Neuronal stem cell (in vitro differentiated cells): ENCODE measurements around the gene CCL20.

Experiments used
- DNase-seq: peaks from one replicate; pipeline ENCODE4 v3.0.0-alpha.2; 2013; ENCODE audit warnings: low spot score
- H2AFZ ChIP-seq: one replicate; pipeline ENCODE4 v1.6.1; 2013; ENCODE audit warnings: mild to moderate bottlenecking, low read length, inconsistent platforms
- H2AK5ac ChIP-seq: 2 replicates; pipeline ENCODE4 v1.6.1; 2013; ENCODE audit warnings: low read depth, mild to moderate bottlenecking, inconsistent platforms, low read length, moderate library complexity, mixed read lengths
- H2BK120ac ChIP-seq: 2 replicates; pipeline ENCODE4 v1.6.1; 2013; ENCODE audit warnings: low read depth, mild to moderate bottlenecking, inconsistent platforms, low read length, moderate library complexity, mixed read lengths
- H2BK12ac ChIP-seq: one replicate; pipeline ENCODE4 v1.6.1; 2013; ENCODE audit warnings: low read length, inconsistent platforms
- H2BK15ac ChIP-seq: 2 replicates; pipeline ENCODE4 v1.6.1; 2013; ENCODE audit warnings: mild to moderate bottlenecking, low read length, inconsistent platforms, mixed read lengths
- H2BK5ac ChIP-seq: one replicate; pipeline ENCODE4 v1.6.1; 2013; ENCODE audit warnings: inconsistent platforms, mild to moderate bottlenecking, low read length, moderate library complexity
- H3K14ac ChIP-seq: one replicate; pipeline ENCODE4 v1.6.1; 2013; ENCODE audit warnings: low read length, inconsistent platforms
- H3K18ac ChIP-seq: 2 replicates; pipeline ENCODE4 v1.6.1; 2013; ENCODE audit warnings: low read length, inconsistent platforms
- H3K23ac ChIP-seq: 2 replicates; pipeline ENCODE4 v1.6.1; 2013; ENCODE audit warnings: low read depth, mild to moderate bottlenecking, mixed read lengths, low read length, inconsistent platforms; ENCODE audit not compliant: poor library complexity
- H3K27ac ChIP-seq: replicated peaks from 3 replicates; pipeline ENCODE4 v1.5.1; 2013; ENCODE audit warnings: low read length, inconsistent platforms
- H3K27me3 ChIP-seq, 3 experiments: 2 replicates each; pipeline ENCODE4 v1.6.1; 2013; ENCODE audit warnings: low read length in 3 of 3, mild to moderate bottlenecking in 2 of 3, inconsistent platforms in 1 of 3, low read depth in 1 of 3, mixed read lengths in 1 of 3, moderate library complexity in 1 of 3; ENCODE audit not compliant: control insufficient read depth in 3 of 3, insufficient read depth in 3 of 3
- H3K36me3 ChIP-seq, 2 donors: replicated peaks in 1 of 2; 2 replicates each; pipeline ENCODE4 v1.6.1; 2013; ENCODE audit warnings: low read length in 2 of 2; ENCODE audit not compliant: control insufficient read depth in 2 of 2, insufficient read depth in 2 of 2
- H3K4ac ChIP-seq: 2 replicates; pipeline ENCODE4 v1.6.1; 2013; ENCODE audit warnings: inconsistent platforms, mild to moderate bottlenecking, low read length, moderate library complexity
- H3K4me1 ChIP-seq, 2 donors: 1 replicate in 1 of 2; 2 replicates in 1 of 2; pipeline ENCODE4 v1.6.1; 2013; ENCODE audit warnings: low read length in 2 of 2, low read depth in 1 of 2; ENCODE audit not compliant: control insufficient read depth in 2 of 2, insufficient read depth in 1 of 2
- H3K4me2 ChIP-seq: one replicate; pipeline ENCODE4 v1.6.1; 2013; ENCODE audit warnings: mild to moderate bottlenecking, low read length, inconsistent platforms; ENCODE audit not compliant: insufficient read depth, poor library complexity, severe bottlenecking
- H3K4me3 ChIP-seq, 2 donors: 2 replicates each; pipeline ENCODE4 v1.5.1; 2013; ENCODE audit warnings: low read length in 2 of 2, mild to moderate bottlenecking in 2 of 2, inconsistent platforms in 1 of 2, moderate library complexity in 1 of 2
- H3K79me1 ChIP-seq: one replicate; pipeline ENCODE4 v1.6.1; 2013; ENCODE audit warnings: low read depth, mild to moderate bottlenecking, inconsistent platforms, low read length, moderate library complexity
- H3K9ac ChIP-seq: one replicate; pipeline ENCODE4 v1.6.1; 2013; ENCODE audit warnings: mild to moderate bottlenecking, low read depth, low read length, inconsistent platforms; ENCODE audit not compliant: poor library complexity
- H3K9me3 ChIP-seq, 2 donors: replicated peaks in 1 of 2; 2 replicates each; pipeline versions ENCODE3 to v1.6.1; 2013; ENCODE audit warnings: low read length in 2 of 2, mild to moderate bottlenecking in 2 of 2, inconsistent platforms in 1 of 2, low read depth in 1 of 2, mixed read lengths in 1 of 2, moderate library complexity in 1 of 2; ENCODE audit not compliant: control insufficient read depth in 2 of 2, insufficient read depth in 1 of 2
- H4K8ac ChIP-seq: one replicate; pipeline ENCODE4 v1.6.1; 2013; ENCODE audit warnings: low read depth, mild to moderate bottlenecking, inconsistent platforms, low read length, moderate library complexity
- H4K91ac ChIP-seq: one replicate; pipeline ENCODE4 v1.6.1; 2013; ENCODE audit warnings: low read length, low read depth, mild to moderate bottlenecking, inconsistent platforms; ENCODE audit not compliant: poor library complexity
- WGBS, 2 donors: extraction: QIAGEN DNeasy Blood & Tissue Kit; methylation state at CpG; one replicate each; pipeline ENCODE4 v1.1.7; 2013; ENCODE audit warnings: missing lambda C conversion rate in 2 of 2, mixed read lengths in 1 of 2; ENCODE audit not compliant: insufficient read length in 2 of 2, insufficient replicate concordance in 1 of 2; ENCODE audit errors: extremely low coverage in 2 of 2; 5-methylcytosine and 5-hydroxymethylcytosine counted together

CCL20 gene

DNA sequence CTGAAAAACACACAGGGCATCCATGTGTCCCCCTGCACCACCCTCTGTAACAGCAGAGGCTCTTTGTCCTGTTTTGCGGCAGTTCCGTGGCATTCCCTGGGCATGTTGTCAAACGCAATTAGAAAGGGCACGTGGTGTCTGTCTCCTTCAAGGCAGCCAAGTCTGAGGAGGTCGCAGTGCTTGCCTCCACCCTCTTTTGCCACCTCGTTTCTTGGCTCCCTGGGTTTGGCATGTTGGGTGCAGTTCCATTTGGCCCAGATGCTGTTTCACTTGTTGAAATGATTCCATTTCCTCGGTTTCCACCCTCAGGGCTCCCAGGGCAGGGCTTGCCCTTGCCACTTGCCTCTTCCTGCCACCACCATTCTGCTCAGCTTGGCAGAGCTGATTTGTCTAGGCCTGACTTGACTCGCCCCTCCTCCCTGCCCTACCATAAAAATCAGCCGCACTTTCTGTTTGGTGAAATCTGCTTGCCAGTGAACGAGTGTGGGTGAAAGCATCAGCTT, 12.4 kb downstream of the CCL20 start:
- H2BK15ac ChIP-seq = no peak overlapping the region
- DNase-seq = no peak

DNA sequence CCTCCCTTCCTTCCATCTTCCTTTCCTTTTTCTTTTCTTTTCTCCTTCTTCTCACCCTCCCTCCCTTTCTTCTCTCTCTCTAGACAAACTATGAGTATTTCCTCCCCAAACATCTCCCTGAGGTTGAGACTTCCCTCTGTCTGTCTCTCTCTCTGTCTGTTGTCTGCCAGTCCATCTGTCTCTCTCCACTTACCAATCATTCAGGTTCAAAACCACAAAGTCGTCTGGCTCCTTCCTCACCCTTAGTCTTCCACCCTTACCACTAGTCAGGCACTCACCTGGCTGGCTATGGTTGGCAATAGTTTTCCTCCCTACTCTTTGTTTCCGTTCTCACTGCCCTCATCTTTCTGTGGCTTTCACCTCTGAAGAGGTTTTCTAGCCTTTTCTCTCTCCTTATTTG, 12.9 kb downstream of the CCL20 start:
- no peak overlapping the region for H4K91ac ChIP-seq
- H3K14ac ChIP-seq = no peak overlapping the region
- WGBS, 2 donors = no CpG with 5 or more reads among the region's 2 CpGs
- no peaks in the 10 kb centered on the region for H3K79me1 ChIP-seq
- H3K27ac ChIP-seq = no peak overlapping the region
- no peak overlapping the region for H2BK15ac ChIP-seq
- H3K4ac ChIP-seq = no peak overlapping the region
- H3K9ac ChIP-seq = no peak overlapping the region
- no peaks in the 10 kb centered on the region for H3K4me1 ChIP-seq
- H3K9me3 ChIP-seq = no peaks in the 10 kb centered on the region
- H3K18ac ChIP-seq = no peak overlapping the region
- H2AFZ ChIP-seq = no peak overlapping the region
- H2BK120ac ChIP-seq = no peak overlapping the region
- H3K36me3 ChIP-seq = no peaks in the 10 kb centered on the region
- H4K8ac ChIP-seq = no peak overlapping the region
- H2AK5ac ChIP-seq = no peak overlapping the region
- no peak for DNase-seq
- H3K4me2 ChIP-seq = no peak overlapping the region
- no peak overlapping the region for H2BK12ac ChIP-seq
- H3K23ac ChIP-seq = no peak overlapping the region
- H2BK5ac ChIP-seq = no peak overlapping the region
- no peak overlapping the region for H3K4me3 ChIP-seq
- no peaks in the 10 kb centered on the region for H3K27me3 ChIP-seq

More for the DNA sequence above, 12.4 kb downstream of the CCL20 start:
- Histone ChIP-seq H3K9ac (no peak overlapping the region), H3K27ac (no peak overlapping the region), H3K4me1 (no peaks in the 10 kb centered on the region), H3K4me2 (no peak overlapping the region), H2AFZ (no peak overlapping the region), H4K91ac (no peak overlapping the region), H3K79me1 (no peaks in the 10 kb centered on the region), H3K23ac (no peak overlapping the region), H3K18ac (no peak overlapping the region), H3K4me3 (no peak overlapping the region), H3K14ac (no peak overlapping the region), H3K36me3 (no peaks in the 10 kb centered on the region), H3K27me3 (no peaks in the 10 kb centered on the region), H2AK5ac (no peak overlapping the region), H3K9me3 (no peaks in the 10 kb centered on the region), H2BK5ac (no peak overlapping the region), H2BK12ac (no peak overlapping the region), H3K4ac (no peak overlapping the region), H4K8ac (no peak overlapping the region), H2BK120ac (no peak overlapping the region)
- WGBS, 2 donors = no CpG with 5 or more reads among the region's 10 CpGs

DNA sequence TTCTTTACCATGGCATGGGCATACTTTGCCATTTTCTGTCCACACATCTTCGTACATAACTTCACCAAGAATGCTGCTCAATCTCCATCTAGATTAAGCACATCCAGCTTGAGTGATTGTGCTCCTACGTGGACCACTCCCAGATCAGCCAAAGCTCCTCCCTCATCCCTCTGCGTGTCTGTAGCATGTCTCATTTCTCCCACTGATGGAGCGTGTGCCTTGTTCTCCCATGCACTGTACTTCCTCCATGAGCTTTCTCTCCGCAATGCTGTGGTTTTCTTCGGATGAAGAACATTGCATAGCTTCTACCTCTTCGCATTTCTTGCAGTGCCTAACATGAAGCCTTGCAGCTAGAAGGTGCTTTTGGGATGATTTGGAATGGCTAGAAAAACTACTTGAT, 13.5 kb downstream of the CCL20 start:
- no peak overlapping the region for H2BK15ac ChIP-seq
- no peak overlapping the region for H3K18ac ChIP-seq
- no peak overlapping the region for H2BK120ac ChIP-seq
- H4K91ac ChIP-seq = no peak overlapping the region
- H2BK5ac ChIP-seq = no peak overlapping the region
- no peak overlapping the region for H4K8ac ChIP-seq
- DNase-seq = no peak
- H3K4me3 ChIP-seq = no peak overlapping the region
- no peak overlapping the region for H2BK12ac ChIP-seq
- no peaks in the 10 kb centered on the region for H3K79me1 ChIP-seq
- no peak overlapping the region for H3K9ac ChIP-seq
- no peaks in the 10 kb centered on the region for H3K4me1 ChIP-seq
- H2AFZ ChIP-seq = no peak overlapping the region
- H3K27ac ChIP-seq = no peak overlapping the region
- H3K27me3 ChIP-seq = no peaks in the 10 kb centered on the region
- H3K14ac ChIP-seq = no peak overlapping the region
- H3K23ac ChIP-seq = no peak overlapping the region
- WGBS, 2 donors = no CpG with 5 or more reads among the region's 7 CpGs
- H3K4ac ChIP-seq = no peak overlapping the region
- no peaks in the 10 kb centered on the region for H3K9me3 ChIP-seq
- no peak overlapping the region for H3K4me2 ChIP-seq
- H2AK5ac ChIP-seq = no peak overlapping the region
- no peaks in the 10 kb centered on the region for H3K36me3 ChIP-seq

DNA sequence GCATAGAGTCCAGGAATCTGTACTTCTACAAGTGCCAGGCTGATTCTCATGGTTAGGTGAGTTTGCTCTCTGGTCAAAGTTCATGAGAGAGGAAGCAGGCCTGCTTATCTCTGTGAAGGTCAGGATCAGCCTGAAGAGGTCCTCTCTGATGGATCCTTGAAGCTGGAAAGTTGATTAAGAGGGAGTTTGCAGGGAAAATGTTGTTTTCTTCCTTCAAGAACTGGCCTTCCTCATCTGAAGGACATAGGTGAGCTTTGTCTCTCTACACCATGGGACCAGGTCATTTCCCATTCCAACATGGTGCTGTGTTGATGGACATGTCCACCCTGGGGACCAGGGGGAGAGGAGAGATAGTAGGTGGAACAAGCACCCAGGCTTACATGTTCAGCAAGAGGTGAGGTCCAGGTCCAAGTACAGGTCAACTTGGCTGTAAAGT, 14.9 kb downstream of the CCL20 start:
- no peak overlapping the region for H3K4me3 ChIP-seq
- H3K4me1 ChIP-seq = no peaks in the 10 kb centered on the region
- no peaks in the 10 kb centered on the region for H3K79me1 ChIP-seq
- no peak overlapping the region for H3K27ac ChIP-seq
- no peak overlapping the region for H2BK15ac ChIP-seq
- H2BK120ac ChIP-seq = no peak overlapping the region
- H3K9me3 ChIP-seq = no peaks in the 10 kb centered on the region
- no peak overlapping the region for H4K8ac ChIP-seq
- no peak overlapping the region for H2BK12ac ChIP-seq
- no peak overlapping the region for H3K18ac ChIP-seq
- H2BK5ac ChIP-seq = no peak overlapping the region
- no peak overlapping the region for H3K4ac ChIP-seq
- no peak overlapping the region for H3K23ac ChIP-seq
- no peak overlapping the region for H3K9ac ChIP-seq
- no peak overlapping the region for H3K4me2 ChIP-seq
- H3K36me3 ChIP-seq = no peaks in the 10 kb centered on the region
- H2AFZ ChIP-seq = no peak overlapping the region
- no peak overlapping the region for H3K14ac ChIP-seq
- DNase-seq = no peak
- no peak overlapping the region for H2AK5ac ChIP-seq
- H3K27me3 ChIP-seq = no peaks in the 10 kb centered on the region
- H4K91ac ChIP-seq = no peak overlapping the region
